OCI-LY7 (cell line): ENCODE data around the gene CPHXL. TPM values are rescaled to one million over a fixed set of nuclear protein-coding genes. Genes with fewer than 3 reads are reported as not detected.
A peak's percentile ranks its signal among the peaks of the same experiment; 100 is the strongest.

ENCODE experiments used
- BruUV-seq: library from RNA; stranded (reverse); fragments of 400-500 nt; replicated peaks from 2 replicates; lab custom pipeline; 2021; lab: Mats Ljungman, UMichigan
- CTCF ChIA-PET: fragments of 300-600 bp; sonication (Branson Sonifier 250); formaldehyde crosslinking; loops from one replicate; lab custom pipeline; 2022; ENCODE audit warnings: antibody characterized with exemption; ENCODE audit not compliant: unreplicated experiment; lab: Charles Lee
- POLR2A ChIA-PET: fragments of 300-600 bp; sonication (Branson Sonifier 250); formaldehyde crosslinking; loops from one replicate; lab custom pipeline; 2022; ENCODE audit warnings: antibody characterized with exemption; lab: Charles Lee
- DNase-seq: peaks from one replicate; pipeline ENCODE4 v3.0.0-alpha.2; 2015; ENCODE audit warnings: low spot score
- H2AFZ ChIP-seq: fragments of 200-600 bp; sonication (generic), shearing (Covaris generic); 2 replicates; pipeline ENCODE4 v1.6.1; 2014; ENCODE audit warnings: mild to moderate bottlenecking, antibody characterized with exemption, low read length, moderate library complexity
- H3K27ac ChIP-seq: fragments of 200-600 bp; sonication (generic); 2 replicates; pipeline ENCODE4 v1.5.1; 2014; ENCODE audit warnings: mixed run types, low read depth, mild to moderate bottlenecking, moderate library complexity, low read length, inconsistent platforms; ENCODE audit not compliant: poor library complexity, severe bottlenecking
- H3K36me3 ChIP-seq: fragments of 200-600 bp; sonication (generic); 2 replicates; pipeline ENCODE4 v1.6.1; 2014; ENCODE audit warnings: mild to moderate bottlenecking, antibody characterized with exemption, low read length, moderate library complexity, mixed read lengths; ENCODE audit not compliant: insufficient read depth
- H3K4me1 ChIP-seq: fragments of 200-600 bp; sonication (generic); 2 replicates; pipeline ENCODE4 v1.5.1; 2014; ENCODE audit warnings: mild to moderate bottlenecking, low read length; ENCODE audit not compliant: insufficient read depth, poor library complexity, severe bottlenecking
- H3K4me2 ChIP-seq: fragments of 200-600 bp; sonication (generic); 2 replicates; pipeline ENCODE4 v1.6.1; 2014; ENCODE audit warnings: mild to moderate bottlenecking, low read length
- H3K4me3 ChIP-seq: fragments of 200-600 bp; sonication (generic); 2 replicates; pipeline ENCODE4 v1.5.1; 2014; ENCODE audit warnings: mild to moderate bottlenecking, low read depth, low read length; ENCODE audit not compliant: poor library complexity, severe bottlenecking
- H3K79me2 ChIP-seq: fragments of 200-600 bp; sonication (generic); 2 replicates; pipeline ENCODE4 v1.6.1; 2016; ENCODE audit warnings: low read depth, mild to moderate bottlenecking, low read length, moderate library complexity, mixed read lengths; ENCODE audit not compliant: insufficient read depth
- H3K9me2 ChIP-seq: fragments of 200-600 bp; sonication (generic); 2 replicates; pipeline ENCODE4 v1.6.1; 2016; ENCODE audit warnings: mild to moderate bottlenecking, low read length, mixed read lengths; ENCODE audit not compliant: insufficient read depth
- H3K9me3 ChIP-seq: fragments of 200-600 bp; sonication (generic); 2 replicates; pipeline ENCODE4 v1.6.1; 2014; ENCODE audit warnings: mild to moderate bottlenecking, mixed run types, low read length, mixed read lengths
- H4K20me1 ChIP-seq: fragments of 200-600 bp; sonication (generic); 2 replicates; pipeline ENCODE4 v1.6.1; 2014; ENCODE audit warnings: mild to moderate bottlenecking, antibody characterized with exemption, low read length, moderate library complexity, mixed read lengths; ENCODE audit not compliant: insufficient read depth
- EZH2phosphoT487 ChIP-seq: fragments of 200-600 bp; sonication (generic); IDR thresholded peaks from 2 replicates; pipeline ENCODE4 v1.6.1; 2018; ENCODE audit warnings: low read depth, borderline replicate concordance, mild to moderate bottlenecking, mixed run types, antibody characterized with exemption, low read length, moderate library complexity, mixed read lengths
- intact Hi-C: fragments of 100-400 bp; cut with micrococcal nuclease; formaldehyde crosslinking; loops from one replicate; pipeline ENCODE4 v1.10.0; 2022; ENCODE audit not compliant: unreplicated experiment
- total RNA-seq, 2 experiments: library from RNA; depleted of rRNA in 1 of 2; stranded (reverse); fragments of >200 nt in 1 of 2; shearing (Covaris generic) in 1 of 2; gene quantifications; 2 replicates each; pipeline ENCODE4 v1.2.3, GENCODE V29; 2014 to 2022
- TF ChIP-seq, protein P1 (sequence below): fragments of 200-600 bp; sonication (generic); conservative IDR thresholded peaks from 2 replicates; pipeline ENCODE4 v1.5.1; 2014; ENCODE audit warnings: mild to moderate bottlenecking, antibody characterized with exemption, low read length, moderate library complexity, mixed read lengths

CPHXL gene
- total RNA-seq, 2 experiments from 2014 or later, result not detected

DNA sequence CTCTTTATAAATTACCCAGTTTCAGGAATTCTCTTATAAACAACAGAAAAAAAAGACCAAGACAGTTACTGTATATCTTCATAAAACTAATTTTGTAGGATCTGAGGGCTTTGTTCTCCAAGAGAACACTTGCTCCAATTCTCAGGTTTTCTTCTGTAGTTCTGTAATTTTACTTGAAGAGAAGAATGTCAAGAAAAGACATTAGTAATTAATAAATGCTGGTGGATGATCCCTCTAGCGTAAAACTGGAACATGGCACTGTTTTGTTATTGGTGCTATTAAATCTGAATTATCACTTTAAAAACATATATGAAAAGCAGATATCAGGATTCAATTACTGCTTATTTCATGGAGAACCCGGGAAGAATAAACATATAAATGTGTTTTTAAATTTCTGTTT lies 36.5 kb upstream of the CPHXL start:
- BruUV-seq, result no TSS peak
- no peaks in the 10 kb centered on the region for H3K9me2 ChIP-seq
- no peaks in the 10 kb centered on the region for H3K79me2 ChIP-seq
- intact Hi-C loops, result loop anchor here (1.0 to 10.0 kb wide), 4 partner anchors 206 to 530 kb away; partner anchors contain the start of gene TMEM231
- H3K36me3 ChIP-seq, result no peaks in the 10 kb centered on the region
- peak overlapping the region; percentile 87 for H2AFZ ChIP-seq
- peak overlapping the region; percentile 66 for H3K4me2 ChIP-seq
- H3K4me1 ChIP-seq, result peaks cover 45% of the 10 kb centered on the region
- ChIA-PET POLR2A (interaction anchor here (0.6 to 3.1 kb wide), 6 partner anchors 11 to 1450 kb away, joined by 3 to 15 read pairs (median 4); partner anchors contain the start of gene ADAT1), CTCF (no interaction called here)
- DNase-seq, result peak; percentile 20
- peak overlapping the region; percentile 45 for H3K27ac ChIP-seq
- H4K20me1 ChIP-seq, result no peaks in the 10 kb centered on the region
- TF ChIP-seq EZH2phosphoT487, result no peak
- TF ChIP-seq, protein P1, sequence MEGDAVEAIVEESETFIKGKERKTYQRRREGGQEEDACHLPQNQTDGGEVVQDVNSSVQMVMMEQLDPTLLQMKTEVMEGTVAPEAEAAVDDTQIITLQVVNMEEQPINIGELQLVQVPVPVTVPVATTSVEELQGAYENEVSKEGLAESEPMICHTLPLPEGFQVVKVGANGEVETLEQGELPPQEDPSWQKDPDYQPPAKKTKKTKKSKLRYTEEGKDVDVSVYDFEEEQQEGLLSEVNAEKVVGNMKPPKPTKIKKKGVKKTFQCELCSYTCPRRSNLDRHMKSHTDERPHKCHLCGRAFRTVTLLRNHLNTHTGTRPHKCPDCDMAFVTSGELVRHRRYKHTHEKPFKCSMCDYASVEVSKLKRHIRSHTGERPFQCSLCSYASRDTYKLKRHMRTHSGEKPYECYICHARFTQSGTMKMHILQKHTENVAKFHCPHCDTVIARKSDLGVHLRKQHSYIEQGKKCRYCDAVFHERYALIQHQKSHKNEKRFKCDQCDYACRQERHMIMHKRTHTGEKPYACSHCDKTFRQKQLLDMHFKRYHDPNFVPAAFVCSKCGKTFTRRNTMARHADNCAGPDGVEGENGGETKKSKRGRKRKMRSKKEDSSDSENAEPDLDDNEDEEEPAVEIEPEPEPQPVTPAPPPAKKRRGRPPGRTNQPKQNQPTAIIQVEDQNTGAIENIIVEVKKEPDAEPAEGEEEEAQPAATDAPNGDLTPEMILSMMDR, result peak; percentile 61
- H3K9me3 ChIP-seq, result no peaks in the 10 kb centered on the region
- H3K4me3 ChIP-seq, result no peak overlapping the region

DNA sequence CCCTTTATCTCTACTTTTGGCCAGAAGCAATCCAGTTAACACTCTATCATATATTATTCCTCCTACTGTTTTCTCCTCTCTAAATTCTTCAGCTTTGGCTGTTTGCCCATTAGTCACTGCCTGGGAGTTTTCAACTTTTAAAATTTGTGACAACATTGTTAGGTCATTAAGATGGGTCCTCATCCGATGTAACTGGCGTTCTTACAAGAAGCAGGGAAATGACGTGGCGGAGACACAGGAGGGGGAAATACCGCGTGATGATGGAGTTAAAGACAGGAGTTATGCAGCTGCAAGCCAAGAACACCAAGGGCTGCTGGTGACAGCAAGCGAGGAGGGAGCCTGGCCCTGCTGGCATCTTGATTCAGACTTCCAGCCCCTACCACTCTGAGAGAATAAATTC lies 34.8 kb upstream of the CPHXL start:
- TSS peak; percentile 98 for BruUV-seq
- peak overlapping the region; percentile 72 for H3K27ac ChIP-seq
- ChIA-PET POLR2A (interaction anchor here (0.7 to 2.1 kb wide), 2 partner anchors 111 to 113 kb away, joined by 3 to 7 read pairs; partner anchors contain the start of genes KARS1 and TERF2IP), CTCF (no interaction called here)
- no peaks in the 10 kb centered on the region for H4K20me1 ChIP-seq
- peaks cover 45% of the 10 kb centered on the region for H3K4me1 ChIP-seq
- peak overlapping the region; percentile 61 for H3K4me2 ChIP-seq
- peak; percentile 65 for DNase-seq
- peak overlapping the region; percentile 48 for H3K4me3 ChIP-seq
- no peaks in the 10 kb centered on the region for H3K36me3 ChIP-seq
- H3K79me2 ChIP-seq, result no peaks in the 10 kb centered on the region
- no peak for TF ChIP-seq EZH2phosphoT487
- TF ChIP-seq, protein P1, result no peak
- intact Hi-C loops, result loop anchor here (1.0 to 10.0 kb wide), 3 partner anchors 109 to 529 kb away; no protein-coding TSS in a partner anchor
- H2AFZ ChIP-seq, result peak overlapping the region; percentile 87
- H3K9me2 ChIP-seq, result no peaks in the 10 kb centered on the region
- H3K9me3 ChIP-seq, result no peaks in the 10 kb centered on the region

DNA sequence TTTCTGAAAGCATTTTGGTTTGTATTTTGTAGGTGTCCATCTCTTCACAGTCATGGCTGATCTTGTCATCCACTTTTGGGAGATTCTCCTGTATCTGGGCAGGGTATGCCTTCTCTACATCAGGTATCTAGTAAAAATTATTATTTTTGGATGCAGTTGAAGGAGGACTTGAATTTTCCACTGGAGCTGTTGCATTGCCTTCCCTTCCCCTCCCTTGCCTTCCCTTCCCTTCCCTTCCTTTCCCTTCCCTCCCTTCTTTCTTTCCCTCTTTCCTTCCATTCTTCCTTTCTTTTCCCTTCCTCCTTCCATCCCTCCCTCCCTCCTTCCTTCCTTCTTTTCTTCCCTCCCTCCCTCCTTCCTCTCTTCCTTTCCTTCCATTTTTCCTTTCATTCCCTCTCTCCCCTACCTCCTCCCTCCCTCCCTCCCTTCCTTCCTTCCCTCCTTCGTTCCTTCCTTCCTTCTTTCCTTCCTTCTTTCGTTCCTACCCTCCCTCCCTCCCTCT lies 33.8 kb upstream of the CPHXL start:
- no peaks in the 10 kb centered on the region for H3K9me2 ChIP-seq
- H4K20me1 ChIP-seq, result no peaks in the 10 kb centered on the region
- TF ChIP-seq EZH2phosphoT487, result no peak
- TF ChIP-seq, protein P1, result no peak
- H3K9me3 ChIP-seq, result no peaks in the 10 kb centered on the region
- no peak for DNase-seq
- intact Hi-C loops, result loop anchor here (5.0 to 10.0 kb wide), 2 partner anchors 355 to 528 kb away; no protein-coding TSS in a partner anchor
- H3K79me2 ChIP-seq, result no peaks in the 10 kb centered on the region
- H2AFZ ChIP-seq, result 0 out of 2 replicates have a peak overlapping the region, but pooled peaks have one; percentile 87
- ChIA-PET POLR2A (interaction anchor here (0.6 to 2.1 kb wide), 3 partner anchors 112 to 199 kb away, joined by 3 to 7 read pairs (median 4); partner anchors contain the start of genes KARS1 and TERF2IP), CTCF (no interaction called here)
- peaks cover 45% of the 10 kb centered on the region for H3K4me1 ChIP-seq
- H3K4me2 ChIP-seq, result no peak overlapping the region
- no peaks in the 10 kb centered on the region for H3K36me3 ChIP-seq
- H3K27ac ChIP-seq, result no peak overlapping the region
- BruUV-seq, result no TSS peak
- H3K4me3 ChIP-seq, result no peak overlapping the region
